Uterus (tissue), 4 donors: ENCODE results near the gene SULF2. TPM values are rescaled to one million over a fixed set of nuclear protein-coding genes. Genes with fewer than 3 reads are reported as not detected.
"Not testable (repeated sequence)": the region's sequence is repeated elsewhere in the genome, so short reads cannot be mapped to it uniquely, and the experiment has no call there.

ENCODE experiments used
- DNase-seq, 2 donors: peaks; one replicate each; pipeline ENCODE4 v3.0.0-alpha.2; 2019 to 2020
- H3K27ac ChIP-seq, 2 donors: fragments of 200-600 bp; sonication (generic); 1 replicate in 1 of 2; 2 replicates in 1 of 2; pipeline ENCODE4 v1.5.1; 2016 to 2018
- H3K27me3 ChIP-seq, 2 donors: fragments of 200-600 bp; sonication (generic); one replicate each; pipeline ENCODE4 v1.5.1; 2018 to 2019; ENCODE audit warnings: control low read depth in 1 of 2
- H3K36me3 ChIP-seq, 2 donors: fragments of 200-600 bp; sonication (generic); one replicate each; pipeline ENCODE4 v1.5.1; 2019; ENCODE audit warnings: control low read depth in 1 of 2
- H3K4me1 ChIP-seq, 2 donors: fragments of 200-600 bp; sonication (generic); one replicate each; pipeline ENCODE4 v1.5.1; 2018 to 2019; ENCODE audit warnings: control low read depth in 1 of 2
- H3K4me3 ChIP-seq, 2 donors: fragments of 200-600 bp; sonication (generic); 1 replicate in 1 of 2; 2 replicates in 1 of 2; pipeline ENCODE4 v1.5.1; 2018 to 2019; ENCODE audit warnings: mild to moderate bottlenecking in 1 of 2
- H3K9me3 ChIP-seq, 2 donors: fragments of 200-600 bp; sonication (generic); one replicate each; pipeline ENCODE4 v1.5.1; 2019; ENCODE audit warnings: control low read depth in 1 of 2
- POLR2A ChIP-seq, 2 donors: fragments of 450-650 bp; IDR thresholded peaks; one replicate each; pipeline ENCODE4 v1.6.1; 2016; ENCODE audit warnings: antibody characterized with exemption in 2 of 2, mild to moderate bottlenecking in 1 of 2, moderate library complexity in 1 of 2
- intact Hi-C: fragments of 100-400 bp; cut with DNase I; formaldehyde crosslinking; loops from one replicate; pipeline ENCODE4 v1.15.1; 2023; ENCODE audit warnings: low total_unique reads
- total RNA-seq, 4 donors: library from RNA; depleted of rRNA in 3 of 4; stranded (reverse); fragments of >200 nt in 3 of 4; gene quantifications; one replicate each; pipeline versions ENCODE4 v1.1.0 to v1.2.4, GENCODE V29; 2014 to 2023
- TF ChIP-seq, protein P1 (sequence below), 4 experiments: fragments of 200-600 bp in 2 of 4; fragments of 450-650 bp in 2 of 4; sonication (generic) in 2 of 4; IDR thresholded peaks; one replicate each; pipeline ENCODE4 v1.5.1; 2016 to 2019; ENCODE audit warnings: antibody characterized with exemption in 4 of 4, mild to moderate bottlenecking in 2 of 4, moderate library complexity in 1 of 4
- donor health status: DM: yes; HTN: yes; CAD: no.

SULF2 gene
- total RNA-seq, 4 donors from 2014 or later, result 95.9 to 558 (median 213) TPM

DNA sequence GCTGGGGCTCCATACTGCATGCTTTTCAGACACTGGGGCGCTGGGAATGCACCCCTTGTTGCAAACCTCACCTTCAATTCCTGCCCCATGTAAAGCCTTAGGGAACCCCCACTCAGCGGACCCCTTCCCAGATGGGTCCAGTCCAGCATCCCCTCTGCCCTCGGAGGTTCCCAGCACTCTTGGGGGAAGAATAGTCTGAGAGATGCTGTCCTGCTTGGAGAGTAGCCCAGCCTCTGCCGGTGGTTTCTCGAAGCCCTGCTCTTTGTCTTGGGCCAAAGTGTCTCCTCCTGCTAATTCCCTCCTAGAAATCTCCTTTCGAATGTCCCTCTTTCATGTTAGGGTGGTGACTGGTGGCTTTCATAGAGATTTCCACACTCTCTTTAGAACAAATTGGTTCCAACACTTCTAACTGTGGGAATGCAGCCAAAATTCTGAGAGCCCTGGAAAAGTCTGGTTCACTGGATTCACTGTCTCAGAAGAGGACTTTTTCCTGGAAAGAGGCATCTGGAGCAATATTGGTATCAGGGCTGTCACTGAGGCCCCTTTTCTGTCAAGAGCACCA, 24.9 kb upstream of the SULF2 start:
- no peaks in the 10 kb centered on the region for H3K27me3 ChIP-seq
- DNase-seq, result peak in 1 of 2 donors; percentile 6
- no peak for TF ChIP-seq POLR2A (IDR thresholded peaks at IDR 0.05)
- TF ChIP-seq, protein P1, sequence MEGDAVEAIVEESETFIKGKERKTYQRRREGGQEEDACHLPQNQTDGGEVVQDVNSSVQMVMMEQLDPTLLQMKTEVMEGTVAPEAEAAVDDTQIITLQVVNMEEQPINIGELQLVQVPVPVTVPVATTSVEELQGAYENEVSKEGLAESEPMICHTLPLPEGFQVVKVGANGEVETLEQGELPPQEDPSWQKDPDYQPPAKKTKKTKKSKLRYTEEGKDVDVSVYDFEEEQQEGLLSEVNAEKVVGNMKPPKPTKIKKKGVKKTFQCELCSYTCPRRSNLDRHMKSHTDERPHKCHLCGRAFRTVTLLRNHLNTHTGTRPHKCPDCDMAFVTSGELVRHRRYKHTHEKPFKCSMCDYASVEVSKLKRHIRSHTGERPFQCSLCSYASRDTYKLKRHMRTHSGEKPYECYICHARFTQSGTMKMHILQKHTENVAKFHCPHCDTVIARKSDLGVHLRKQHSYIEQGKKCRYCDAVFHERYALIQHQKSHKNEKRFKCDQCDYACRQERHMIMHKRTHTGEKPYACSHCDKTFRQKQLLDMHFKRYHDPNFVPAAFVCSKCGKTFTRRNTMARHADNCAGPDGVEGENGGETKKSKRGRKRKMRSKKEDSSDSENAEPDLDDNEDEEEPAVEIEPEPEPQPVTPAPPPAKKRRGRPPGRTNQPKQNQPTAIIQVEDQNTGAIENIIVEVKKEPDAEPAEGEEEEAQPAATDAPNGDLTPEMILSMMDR (IDR thresholded peaks at IDR 0.05), result no peak
- intact Hi-C loops, result no loop called here
- H3K4me3 ChIP-seq, result no peak overlapping the region
- H3K9me3 ChIP-seq, result no peaks in the 10 kb centered on the region
- H3K4me1 ChIP-seq, result no peaks in the 10 kb centered on the region
- H3K27ac ChIP-seq, result no peak overlapping the region
- H3K36me3 ChIP-seq, result no peaks in the 10 kb centered on the region

DNA sequence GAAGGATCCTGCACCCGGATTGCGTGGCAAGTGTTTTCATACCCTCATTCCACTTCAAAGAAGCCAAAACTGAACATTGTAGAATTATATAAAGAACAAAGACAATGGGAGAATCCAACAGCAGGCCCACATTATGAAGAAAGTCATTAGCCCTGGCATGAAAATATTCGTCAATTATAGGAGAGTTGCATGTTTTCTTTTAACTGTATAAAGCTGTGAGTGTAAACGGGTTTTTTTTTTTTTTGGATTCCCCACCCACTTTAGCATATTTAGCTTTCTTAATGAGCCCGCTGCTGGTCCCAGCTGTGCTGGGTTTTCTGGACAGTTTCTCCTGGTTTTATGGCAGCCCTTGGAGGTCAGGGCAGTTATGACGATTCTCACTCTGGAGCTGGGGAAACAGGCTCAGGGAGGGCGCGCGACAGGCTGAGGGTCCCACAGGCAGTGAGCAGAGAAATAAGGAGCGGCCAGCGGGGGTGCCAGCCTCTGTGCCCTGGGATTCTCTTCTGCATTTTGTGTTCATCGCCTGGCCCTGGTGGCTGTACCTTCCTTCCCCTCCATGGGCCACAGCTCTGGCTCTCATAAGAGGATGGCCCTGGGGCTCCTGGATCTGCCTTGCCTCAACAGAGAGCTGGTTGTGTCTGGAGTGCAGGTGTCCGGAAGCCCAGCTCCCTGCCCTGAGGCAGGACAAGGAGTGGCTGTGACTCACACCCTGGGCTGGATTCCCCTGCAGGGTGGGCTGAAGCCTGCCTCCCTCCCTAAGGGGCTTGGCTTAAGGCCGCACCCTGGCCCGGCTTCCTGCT, 24.1 kb upstream of the SULF2 start:
- intact Hi-C loops, result no loop called here
- Histone ChIP-seq H3K9me3 (no peaks in the 10 kb centered on the region), H3K27me3 (no peaks in the 10 kb centered on the region), H3K4me1 (no peaks in the 10 kb centered on the region), H3K36me3 (no peaks in the 10 kb centered on the region), H3K4me3 (no peak overlapping the region), H3K27ac (no peak overlapping the region)
- peak in 1 of 2 donors; percentile 20 for DNase-seq
- TF ChIP-seq, protein P1 (IDR thresholded peaks at IDR 0.05), result no peak
- TF ChIP-seq POLR2A (IDR thresholded peaks at IDR 0.05), result no peak

DNA sequence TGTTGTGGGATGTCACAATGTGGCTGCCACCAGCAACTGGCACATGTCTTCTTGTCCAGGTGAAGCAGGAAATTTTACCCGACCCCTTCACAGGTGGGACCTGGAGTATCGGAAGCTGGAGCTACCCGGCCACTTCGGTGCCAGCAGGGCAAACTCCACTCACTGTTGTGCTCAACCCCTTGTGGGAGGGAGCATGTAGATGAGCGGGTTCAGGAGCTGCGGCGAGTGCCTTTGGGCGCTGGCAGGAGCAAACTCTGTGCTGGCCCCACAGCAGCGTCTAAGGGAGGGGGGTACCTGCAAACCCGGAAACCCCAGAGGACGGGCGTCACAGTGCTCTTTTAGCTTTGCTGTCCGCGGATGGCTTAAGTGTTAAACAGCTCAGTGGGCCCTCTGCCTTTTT, 20.7 kb upstream of the SULF2 start:
- Histone ChIP-seq H3K4me3 (no peak overlapping the region), H3K9me3 (no peaks in the 10 kb centered on the region), H3K27ac (no peak overlapping the region), H3K27me3 (no peaks in the 10 kb centered on the region), H3K36me3 (no peaks in the 10 kb centered on the region), H3K4me1 (no peaks in the 10 kb centered on the region)
- DNase-seq, result peak in 1 of 2 donors; percentile 4
- TF ChIP-seq, protein P1 (IDR thresholded peaks at IDR 0.05), result no peak
- no peak for TF ChIP-seq POLR2A (IDR thresholded peaks at IDR 0.05)
- intact Hi-C loops, result no loop called here

DNA sequence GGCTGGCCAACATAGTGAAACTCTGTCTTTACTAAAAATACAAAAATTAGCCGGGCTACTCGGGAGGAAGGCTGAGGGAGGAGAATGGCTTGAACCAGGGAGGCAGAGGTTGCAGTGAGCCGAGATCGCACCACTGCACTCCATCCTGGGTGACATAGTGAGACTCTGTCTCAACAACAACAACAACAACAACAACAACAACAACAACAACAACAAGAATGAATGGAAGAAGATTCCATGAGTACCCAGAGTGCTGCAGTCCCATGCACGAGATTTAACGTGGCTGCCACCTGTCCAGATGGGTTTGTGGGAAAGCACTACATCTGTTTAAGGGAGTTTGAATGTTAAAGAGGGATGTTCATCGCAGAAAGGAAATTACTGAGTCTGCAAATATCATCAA, 19.7 kb upstream of the SULF2 start:
- H3K36me3 ChIP-seq, H3K4me3 ChIP-seq, H3K4me1 ChIP-seq, H3K27me3 ChIP-seq, H3K27ac ChIP-seq, intact Hi-C loops, DNase-seq, H3K9me3 ChIP-seq: not testable (repeated sequence)

DNA sequence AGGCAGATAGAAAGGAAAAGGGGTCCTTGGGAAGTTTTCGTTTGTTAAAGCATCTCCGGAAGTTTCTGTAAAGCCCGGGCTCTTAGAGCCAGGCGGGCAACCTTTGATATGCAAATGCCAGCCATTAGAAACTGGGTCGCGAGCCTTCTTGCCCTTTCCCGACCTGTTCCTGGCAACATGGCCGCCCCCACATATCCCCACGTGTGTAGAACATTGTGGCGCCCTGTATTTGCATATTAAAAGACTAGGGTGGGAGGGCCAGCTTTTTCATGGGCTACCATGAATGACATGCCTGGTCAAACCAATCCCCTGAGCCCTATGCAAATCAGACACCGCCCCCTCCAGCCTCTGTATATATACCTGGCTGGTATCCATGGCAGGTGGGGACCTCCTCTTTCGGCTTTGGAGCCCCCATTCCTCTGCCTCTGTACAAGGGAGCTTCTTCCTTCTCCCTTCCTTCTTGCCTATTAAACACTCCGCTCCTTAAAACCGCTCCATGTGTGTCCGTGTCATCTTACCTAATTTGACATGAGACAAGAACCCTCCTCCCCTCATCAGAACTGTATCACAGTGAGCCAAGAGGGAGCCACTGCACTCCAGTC, 19.0 kb upstream of the SULF2 start:
- H3K4me1 ChIP-seq, H3K4me3 ChIP-seq, H3K27me3 ChIP-seq, H3K9me3 ChIP-seq, DNase-seq, intact Hi-C loops, H3K36me3 ChIP-seq, H3K27ac ChIP-seq: not testable (repeated sequence)

DNA sequence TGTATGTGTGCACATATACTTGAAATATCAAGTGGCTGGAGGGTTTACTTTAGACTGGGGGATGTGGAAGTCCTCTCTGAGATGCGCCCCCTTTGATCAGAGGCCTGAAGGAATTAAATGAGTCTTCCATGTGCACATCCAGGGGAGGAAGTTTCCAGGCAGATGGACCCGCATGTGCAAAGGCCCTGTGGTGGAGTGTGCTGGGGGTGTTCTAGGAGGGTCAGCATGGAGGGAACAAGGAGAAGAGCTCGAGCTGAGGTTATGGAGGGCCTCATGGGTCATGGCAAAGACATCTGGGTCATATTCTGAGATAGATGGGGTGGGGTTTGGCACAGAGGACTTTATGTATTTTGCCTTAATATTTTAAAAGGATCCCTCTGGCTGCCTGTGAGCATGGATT, 17.7 kb upstream of the SULF2 start:
- Histone ChIP-seq H3K36me3 (no peaks in the 10 kb centered on the region), H3K27ac (no peak overlapping the region), H3K27me3 (no peaks in the 10 kb centered on the region), H3K9me3 (no peaks in the 10 kb centered on the region), H3K4me3 (no peak overlapping the region), H3K4me1 (no peaks in the 10 kb centered on the region)
- no peak for TF ChIP-seq POLR2A (IDR thresholded peaks at IDR 0.05)
- TF ChIP-seq, protein P1 (IDR thresholded peaks at IDR 0.05), result no peak
- intact Hi-C loops, result no loop called here
- DNase-seq, result no peak
